IMR-90 (cell line): Measurements from ENCODE around the gene MAP6. TPM values are rescaled to one million over a fixed set of nuclear protein-coding genes. Genes with fewer than 3 reads are reported as not detected.

ENCODE experiments used
- ATAC-seq: fragments of 200-7000 bp; cut with Tn5 transposase; 2 replicates; pipeline ENCODE4 v1.9.1; 2020; ENCODE audit warnings: low read depth, mild to moderate bottlenecking, moderate library complexity
- BruUV-seq: library from RNA; stranded (reverse); fragments of 400-500 nt; replicated peaks from 2 replicates; lab custom pipeline; 2021; lab: Mats Ljungman, UMichigan
- CTCF ChIA-PET: fragments of 300-600 bp; formaldehyde crosslinking; extraction: SDS; loops from one replicate; lab custom pipeline; 2021; ENCODE audit warnings: antibody characterized with exemption; lab: Yijun Ruan, JAX
- POLR2A ChIA-PET: fragments of 300-600 bp; sonication (Branson Sonifier 250); formaldehyde crosslinking; loops from one replicate; lab custom pipeline; 2022; ENCODE audit warnings: antibody characterized with exemption; ENCODE audit not compliant: unreplicated experiment; lab: Charles Lee
- DNase-seq: peaks from one replicate; pipeline ENCODE4 v3.0.0; 2013
- H2AFZ ChIP-seq: replicated peaks from 2 replicates; pipeline ENCODE3; 2013; ENCODE audit warnings: low read length, mild to moderate bottlenecking; ENCODE audit not compliant: poor library complexity
- H2AK5ac ChIP-seq: 2 replicates; pipeline ENCODE4 v1.6.1; 2013; ENCODE audit warnings: low read depth, low read length, inconsistent platforms
- H2AK9ac ChIP-seq: replicated peaks from 2 replicates; pipeline ENCODE3; 2013; ENCODE audit warnings: mild to moderate bottlenecking, low read depth, low read length, moderate library complexity; ENCODE audit not compliant: poor library complexity
- H2BK120ac ChIP-seq: 2 replicates; pipeline ENCODE4 v1.6.1; 2013; ENCODE audit warnings: low read depth, low read length, inconsistent platforms
- H2BK15ac ChIP-seq: 3 replicates; pipeline ENCODE4 v1.6.1; 2013; ENCODE audit warnings: low read depth, low read length, inconsistent platforms
- H2BK20ac ChIP-seq: 2 replicates; pipeline ENCODE4 v1.6.1; 2013; ENCODE audit warnings: low read depth, mild to moderate bottlenecking, inconsistent platforms, low read length, moderate library complexity
- H2BK5ac ChIP-seq: 2 replicates; pipeline ENCODE4 v1.6.1; 2013; ENCODE audit warnings: mild to moderate bottlenecking, low read depth, low read length, inconsistent platforms; ENCODE audit not compliant: poor library complexity, severe bottlenecking
- H3K14ac ChIP-seq: replicated peaks from 2 replicates; pipeline ENCODE4 v1.6.1; 2013; ENCODE audit warnings: low read depth, low read length, inconsistent platforms
- H3K18ac ChIP-seq: 2 replicates; pipeline ENCODE4 v1.6.1; 2013; ENCODE audit warnings: low read depth, low read length, control low read depth
- H3K23ac ChIP-seq: 2 replicates; pipeline ENCODE4 v1.6.1; 2013; ENCODE audit warnings: low read depth, low read length, inconsistent platforms
- H3K27ac ChIP-seq: 2 replicates; pipeline ENCODE4 v1.5.1; 2013; ENCODE audit warnings: mild to moderate bottlenecking, control low read depth, low read length; ENCODE audit not compliant: insufficient read depth
- H3K27me3 ChIP-seq: 2 replicates; pipeline ENCODE4 v1.6.1; 2013; ENCODE audit warnings: low read length; ENCODE audit not compliant: control insufficient read depth, insufficient read depth
- H3K36me3 ChIP-seq: 2 replicates; pipeline ENCODE4 v1.6.1; 2013; ENCODE audit warnings: low read length, mixed read lengths; ENCODE audit not compliant: control insufficient read depth, insufficient read depth
- H3K4ac ChIP-seq: 2 replicates; pipeline ENCODE4 v1.6.1; 2013; ENCODE audit warnings: low read depth, low read length, inconsistent platforms
- H3K4me1 ChIP-seq: 2 replicates; pipeline ENCODE4 v1.6.1; 2013; ENCODE audit warnings: low read length, mixed read lengths; ENCODE audit not compliant: control insufficient read depth, insufficient read depth
- H3K4me2 ChIP-seq: 2 replicates; pipeline ENCODE4 v1.6.1; 2013; ENCODE audit warnings: low read depth, mild to moderate bottlenecking, control low read depth, low read length, moderate library complexity
- H3K4me3 ChIP-seq: 2 replicates; pipeline ENCODE4 v1.5.1; 2013; ENCODE audit warnings: low read depth, mild to moderate bottlenecking, control low read depth, low read length, moderate library complexity; ENCODE audit not compliant: insufficient read depth
- H3K56ac ChIP-seq: 2 replicates; pipeline ENCODE4 v1.6.1; 2013; ENCODE audit warnings: low read length, inconsistent platforms; ENCODE audit not compliant: insufficient read depth; ENCODE audit errors: extremely low read depth
- H3K79me1 ChIP-seq, 2 experiments: 2 replicates each; pipeline ENCODE4 v1.6.1; 2013; ENCODE audit warnings: low read length in 2 of 2, inconsistent platforms in 1 of 2, low read depth in 1 of 2
- H3K9ac ChIP-seq: 2 replicates; pipeline ENCODE4 v1.6.1; 2013; ENCODE audit warnings: low read depth, low read length, control low read depth
- H3K9me1 ChIP-seq: 2 replicates; pipeline ENCODE4 v1.6.1; 2013; ENCODE audit warnings: low read length, inconsistent platforms; ENCODE audit not compliant: insufficient read depth
- H3K9me3 ChIP-seq: 2 replicates; pipeline ENCODE4 v1.6.1; 2013; ENCODE audit warnings: low read length; ENCODE audit not compliant: control insufficient read depth, insufficient read depth
- H4K20me1 ChIP-seq: 2 replicates; pipeline ENCODE4 v1.6.1; 2013; ENCODE audit warnings: low read length, inconsistent platforms; ENCODE audit not compliant: insufficient read depth
- H4K5ac ChIP-seq: 2 replicates; pipeline ENCODE4 v1.6.1; 2013; ENCODE audit warnings: mild to moderate bottlenecking, low read depth, low read length, control low read depth
- H4K8ac ChIP-seq, 2 experiments: 2 replicates each; pipeline ENCODE4 v1.6.1; 2013; ENCODE audit warnings: low read depth in 2 of 2, low read length in 2 of 2, control low read depth in 1 of 2, inconsistent platforms in 1 of 2
- H4K91ac ChIP-seq: 2 replicates; pipeline ENCODE4 v1.6.1; 2013; ENCODE audit warnings: low read depth, low read length, inconsistent platforms; ENCODE audit not compliant: insufficient read depth
- CTCF ChIP-seq: conservative IDR thresholded peaks from 2 replicates; pipeline ENCODE4 v1.5.1; 2012; ENCODE audit warnings: mild to moderate bottlenecking, low read depth, low read length, improper control_type of control experiment
- USF2 ChIP-seq: fragments of 150-350 bp; IDR thresholded peaks from 2 replicates; pipeline ENCODE4 v1.6.1; 2017; ENCODE audit warnings: mild to moderate bottlenecking, antibody characterized with exemption, low read length, low read depth
- WGBS, 2 experiments: methylation state at CpG; one replicate each; pipeline versions ENCODE4 v1.1.5 to v1.1.7; 2013; ENCODE audit warnings: missing lambda C conversion rate in 2 of 2; ENCODE audit not compliant: insufficient read length in 1 of 2; ENCODE audit errors: extremely low coverage in 2 of 2; 5-methylcytosine and 5-hydroxymethylcytosine counted together
- dilution Hi-C: fragments of 300-500 bp; cut with HindIII; formaldehyde crosslinking; loops from one replicate; pipeline ENCODE4 v1.14.3; 2018; ENCODE audit warnings: low sequenced_read_pairs; ENCODE audit not compliant: unreplicated experiment
- in situ Hi-C: fragments of 300-500 bp; cut with MboI; formaldehyde crosslinking; loops from 3 replicates; pipeline ENCODE4 v1.14.3; 2019; ENCODE audit warnings: low sequenced_read_pairs, inconsistent platforms, mixed read lengths
- intact Hi-C: fragments of 100-400 bp; cut with micrococcal nuclease; formaldehyde crosslinking; loops from 2 replicates; pipeline ENCODE4 v1.10.0; 2022
- polyA plus RNA-seq, 3 experiments: library from polyadenylated mRNA; depleted of rRNA; stranded (reverse); fragments of >200 nt; gene quantifications; 2 replicates each; pipeline ENCODE4 v1.2.3, GENCODE V29; 2012; ENCODE audit warnings: low replicate concordance in 1 of 3
- total RNA-seq: library from RNA; depleted of rRNA; stranded (reverse); fragments of >200 nt; gene quantifications from 2 replicates; pipeline ENCODE4 v1.2.3, GENCODE V29; 2012

Gene MAP6
- total and polyA plus RNA-seq, 2 of the 4 experiments (the other 2 are of a cell fraction) = 3.0 to 3.4 TPM

DNA sequence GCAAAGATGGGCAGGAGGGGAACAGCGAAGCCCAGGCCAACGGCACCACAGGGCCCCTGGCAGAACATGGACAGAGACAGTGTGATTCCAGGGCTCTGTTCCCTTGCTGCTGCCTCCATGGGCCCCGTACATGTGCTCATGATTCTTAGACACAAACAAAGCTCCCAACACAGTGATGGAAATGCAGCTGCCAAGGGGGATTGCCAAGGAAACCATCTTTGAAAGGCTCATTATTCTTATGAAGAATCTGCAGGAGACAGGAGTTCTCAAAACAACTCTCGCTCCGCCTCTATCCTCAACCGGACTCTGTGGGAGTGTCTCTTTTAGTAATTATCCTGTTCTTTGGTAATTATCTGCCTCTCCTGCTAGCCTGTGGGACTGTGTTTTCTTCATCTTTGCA is 74.6 kb downstream of the MAP6 start:
- CTCF ChIA-PET = no interaction called here
- TF ChIP-seq CTCF (no peak), USF2 (no peak)
- no peaks in the 10 kb centered on the region for H4K20me1 ChIP-seq

More for the DNA sequence above, 74.6 kb downstream of the MAP6 start:
- no peak for ATAC-seq
- Histone ChIP-seq H3K4me1 (peaks cover 5% of the 10 kb centered on the region), H4K8ac (no peak overlapping the region), H3K18ac (no peak overlapping the region), H3K14ac (no peak overlapping the region), H2BK20ac (no peak overlapping the region), H2AK9ac (no peak overlapping the region), H4K91ac (no peak overlapping the region), H3K56ac (no peak overlapping the region), H4K5ac (no peak overlapping the region), H2AFZ (no peak overlapping the region), H3K79me1 (no peaks in the 10 kb centered on the region), H2BK15ac (no peak overlapping the region), H2AK5ac (no peak overlapping the region), H3K9ac (no peak overlapping the region), H3K4me2 (no peak overlapping the region), H2BK120ac (no peak overlapping the region), H3K9me3 (no peaks in the 10 kb centered on the region), H3K27me3 (peaks cover 13% of the 10 kb centered on the region), H3K9me1 (no peaks in the 10 kb centered on the region), H3K23ac (no peak overlapping the region), H3K4ac (no peak overlapping the region), H3K27ac (no peak overlapping the region), H3K36me3 (no peaks in the 10 kb centered on the region), H2BK5ac (no peak overlapping the region), H3K4me3 (no peak overlapping the region)
- POLR2A ChIA-PET = no interaction called here
- WGBS, 2 experiments = 53% methylated on average over 2 of the region's 6 CpGs; no CpG with 5 or more reads in 1 of the 2 experiments
- BruUV-seq = no TSS peak
- dilution Hi-C loops = no loop called here
- intact Hi-C loops = no loop called here
- DNase-seq = no peak
- in situ Hi-C loops = no loop called here
